Measurements from ENCODE around the gene SCFD2.

SCFD2 gene

DNA sequence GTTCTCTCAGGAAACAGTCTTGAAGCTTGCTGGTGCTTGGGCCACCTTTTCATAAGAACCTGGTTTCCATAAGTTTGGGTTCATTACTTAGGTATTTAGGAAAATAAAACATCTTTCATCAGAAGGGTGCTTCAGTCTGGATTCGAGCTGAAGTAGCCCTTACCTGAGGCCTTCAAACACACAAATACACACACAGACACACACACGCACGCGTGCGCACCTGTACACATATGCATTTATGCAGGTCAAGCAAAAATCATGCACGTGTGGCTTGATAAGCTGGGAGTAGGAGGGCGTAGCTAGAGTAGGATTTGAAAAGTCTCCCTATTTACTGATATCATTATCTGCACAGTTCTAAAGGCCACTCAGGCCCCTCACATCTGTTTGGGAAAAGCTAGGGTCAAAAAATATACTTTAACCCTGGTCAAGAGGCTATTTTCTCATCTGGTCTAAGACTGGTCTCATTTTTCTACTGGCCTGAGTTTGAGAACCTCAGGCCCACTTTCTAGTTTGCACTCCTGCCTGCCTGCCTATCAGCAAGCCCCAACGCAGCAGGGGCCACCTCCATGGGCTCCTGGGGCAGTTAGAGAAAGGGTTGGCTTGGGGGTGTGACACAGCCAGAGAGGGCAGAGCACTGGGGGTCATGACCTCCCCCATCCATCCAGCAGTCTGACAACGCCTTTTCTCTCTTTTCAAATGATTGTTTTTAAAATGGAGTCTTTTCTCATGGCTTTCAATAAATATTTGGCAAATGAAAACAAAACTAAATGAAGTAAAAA, 439.5 kb downstream of the SCFD2 start:
- Histone ChIP-seq H3K9me3 (no peaks in the 10 kb centered on the region), H3K36me3 (no peaks in the 10 kb centered on the region), H3K27me3 (no peaks in the 10 kb centered on the region), H3K4me1 (peaks cover 8% of the 10 kb centered on the region), H3K4me3 (ENCODE audit: low read depth, low read length) (no peak overlapping the region)
- TF ChIP-seq, protein P1, sequence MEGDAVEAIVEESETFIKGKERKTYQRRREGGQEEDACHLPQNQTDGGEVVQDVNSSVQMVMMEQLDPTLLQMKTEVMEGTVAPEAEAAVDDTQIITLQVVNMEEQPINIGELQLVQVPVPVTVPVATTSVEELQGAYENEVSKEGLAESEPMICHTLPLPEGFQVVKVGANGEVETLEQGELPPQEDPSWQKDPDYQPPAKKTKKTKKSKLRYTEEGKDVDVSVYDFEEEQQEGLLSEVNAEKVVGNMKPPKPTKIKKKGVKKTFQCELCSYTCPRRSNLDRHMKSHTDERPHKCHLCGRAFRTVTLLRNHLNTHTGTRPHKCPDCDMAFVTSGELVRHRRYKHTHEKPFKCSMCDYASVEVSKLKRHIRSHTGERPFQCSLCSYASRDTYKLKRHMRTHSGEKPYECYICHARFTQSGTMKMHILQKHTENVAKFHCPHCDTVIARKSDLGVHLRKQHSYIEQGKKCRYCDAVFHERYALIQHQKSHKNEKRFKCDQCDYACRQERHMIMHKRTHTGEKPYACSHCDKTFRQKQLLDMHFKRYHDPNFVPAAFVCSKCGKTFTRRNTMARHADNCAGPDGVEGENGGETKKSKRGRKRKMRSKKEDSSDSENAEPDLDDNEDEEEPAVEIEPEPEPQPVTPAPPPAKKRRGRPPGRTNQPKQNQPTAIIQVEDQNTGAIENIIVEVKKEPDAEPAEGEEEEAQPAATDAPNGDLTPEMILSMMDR (IDR thresholded peaks at IDR 0.05; ENCODE audit: low read depth, low read length), result no peak
- DNase-seq, result no peak

- Histone ChIP-seq H3K9me3 (no peaks in the 10 kb centered on the region), H3K4me3 (ENCODE audit: low read depth, low read length) (no peak overlapping the region), H3K36me3 (no peaks in the 10 kb centered on the region), H3K27me3 (no peaks in the 10 kb centered on the region), H3K4me1 (peaks cover 8% of the 10 kb centered on the region)
- peak; percentile 19 for DNase-seq
- TF ChIP-seq, protein P1 (IDR thresholded peaks at IDR 0.05; ENCODE audit: low read depth, low read length), result no peak
Observed at GRCh38 chr4:52925531-52925968, 440.3 kb downstream of the SCFD2 start.

DNA sequence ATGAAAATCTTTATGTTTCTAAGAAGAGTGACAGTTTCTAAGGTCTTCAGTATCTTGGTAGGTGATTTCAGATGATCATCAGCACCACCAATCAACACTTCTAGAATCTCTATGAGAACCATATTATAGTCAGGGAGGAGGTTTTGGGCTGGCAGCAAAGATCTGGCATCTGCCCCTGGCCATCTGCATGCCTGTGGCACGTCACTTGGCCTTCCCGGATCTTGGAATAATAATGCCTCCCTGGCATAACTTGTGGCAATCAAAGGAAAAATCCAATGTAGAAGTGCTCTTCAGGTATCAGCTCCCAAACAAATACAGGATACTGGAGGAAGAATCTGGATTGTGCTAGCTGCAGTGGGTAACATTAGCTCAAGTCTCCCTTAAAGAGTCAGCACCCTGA, 446.4 kb downstream of the SCFD2 start:
- Histone ChIP-seq H3K27me3 (no peaks in the 10 kb centered on the region), H3K4me3 (ENCODE audit: low read depth, low read length) (no peak overlapping the region), H3K9me3 (no peaks in the 10 kb centered on the region), H3K36me3 (no peaks in the 10 kb centered on the region), H3K4me1 (no peaks in the 10 kb centered on the region)
- TF ChIP-seq, protein P1 (IDR thresholded peaks at IDR 0.05; ENCODE audit: low read depth, low read length), result no peak
- no peak for DNase-seq

- Histone ChIP-seq H3K4me3 (ENCODE audit: low read depth, low read length) (no peak overlapping the region), H3K4me1 (no peaks in the 10 kb centered on the region; the same call in 1 of the 2 replicates), H3K36me3 (no peaks in the 10 kb centered on the region), H3K9me3 (no peaks in the 10 kb centered on the region), H3K27me3 (no peaks in the 10 kb centered on the region)
- no peak for DNase-seq
- TF ChIP-seq, protein P1 (IDR thresholded peaks at IDR 0.05; ENCODE audit: low read depth, low read length), result no peak
Observed at GRCh38 chr4:52917817-52918216, 448.0 kb downstream of the SCFD2 start.

DNA sequence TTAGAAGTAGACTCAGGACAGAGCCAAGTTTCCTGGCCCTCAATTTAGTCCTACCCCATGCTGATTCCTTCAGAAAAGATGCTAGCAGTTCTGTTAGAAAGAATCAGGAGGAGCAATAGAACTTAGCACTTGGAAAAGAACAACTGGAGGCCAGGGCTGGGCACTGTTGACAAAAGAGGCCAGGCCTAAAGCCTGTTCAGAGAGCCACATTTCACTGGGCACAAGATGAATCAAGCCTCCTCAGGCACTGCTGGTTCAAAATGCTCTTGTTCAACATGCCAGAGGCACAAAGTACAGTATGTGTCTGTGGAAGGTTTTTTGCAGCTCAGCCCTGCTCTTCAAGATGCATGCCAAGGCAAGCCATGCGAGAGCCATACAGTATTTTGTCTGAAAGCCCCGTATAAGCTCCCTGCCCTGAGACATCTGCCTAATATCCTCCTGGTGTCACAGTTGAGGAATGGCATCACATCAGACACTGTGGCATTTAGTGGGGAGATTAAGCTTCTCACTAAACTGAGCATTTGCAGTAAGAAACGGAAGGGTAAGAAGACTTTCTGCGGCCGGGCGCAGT, 450.0 kb downstream of the SCFD2 start:
- TF ChIP-seq, protein P1 (IDR thresholded peaks at IDR 0.05; ENCODE audit: low read depth, low read length), result no peak
- Histone ChIP-seq H3K27me3 (no peaks in the 10 kb centered on the region), H3K9me3 (no peaks in the 10 kb centered on the region), H3K4me1 (no peaks in the 10 kb centered on the region; the same call in 1 of the 2 replicates), H3K36me3 (no peaks in the 10 kb centered on the region), H3K4me3 (ENCODE audit: low read depth, low read length) (no peak overlapping the region)
- no peak for DNase-seq

GRCh38 chr4:52915191-52915590, 450.7 kb downstream of the SCFD2 start:
- TF ChIP-seq, protein P1 (IDR thresholded peaks at IDR 0.05; ENCODE audit: low read depth, low read length), result no peak
- no peaks in the 10 kb centered on the region for H3K27me3 ChIP-seq
- no peaks in the 10 kb centered on the region for H3K36me3 ChIP-seq
- H3K9me3 ChIP-seq, result no peaks in the 10 kb centered on the region
- H3K4me1 ChIP-seq, result no peaks in the 10 kb centered on the region; the same call in 1 of the 2 replicates
- no peak for DNase-seq
- no peak overlapping the region for H3K4me3 ChIP-seq (ENCODE audit: low read depth, low read length)
